T-helper 2 cell treated with Interferon-gamma antibody and Interleukin-4, amounts not matched to agents 5 μg/mL and 100 μg/mL, for 36 hours (primary cell): ENCODE data around the gene HSPA12A.

ENCODE experiments used
- DNase-seq: peaks from one replicate; pipeline ENCODE4 v3.0.0; 2021; ENCODE audit warnings: low spot score
- H3K27ac Mint-ChIP-seq: one replicate; pipeline ENCODE4 v1.8.0; 2021; ENCODE audit warnings: mild to moderate bottlenecking, mixed read lengths
- H3K27me3 Mint-ChIP-seq: one replicate; pipeline ENCODE4 v1.8.0; 2021; ENCODE audit warnings: low read depth, mixed read lengths
- H3K36me3 Mint-ChIP-seq: one replicate; pipeline ENCODE4 v1.8.0; 2021; ENCODE audit warnings: low read depth, mixed read lengths
- H3K4me1 Mint-ChIP-seq: one replicate; pipeline ENCODE4 v1.8.0; 2021; ENCODE audit warnings: low read depth, mixed read lengths
- H3K4me3 Mint-ChIP-seq: one replicate; pipeline ENCODE4 v1.8.0; 2022; ENCODE audit warnings: mild to moderate bottlenecking, moderate library complexity, mixed read lengths
- H3K9me3 Mint-ChIP-seq: one replicate; pipeline ENCODE4 v1.8.0; 2021; ENCODE audit warnings: mixed read lengths

The HSPA12A gene

DNA sequence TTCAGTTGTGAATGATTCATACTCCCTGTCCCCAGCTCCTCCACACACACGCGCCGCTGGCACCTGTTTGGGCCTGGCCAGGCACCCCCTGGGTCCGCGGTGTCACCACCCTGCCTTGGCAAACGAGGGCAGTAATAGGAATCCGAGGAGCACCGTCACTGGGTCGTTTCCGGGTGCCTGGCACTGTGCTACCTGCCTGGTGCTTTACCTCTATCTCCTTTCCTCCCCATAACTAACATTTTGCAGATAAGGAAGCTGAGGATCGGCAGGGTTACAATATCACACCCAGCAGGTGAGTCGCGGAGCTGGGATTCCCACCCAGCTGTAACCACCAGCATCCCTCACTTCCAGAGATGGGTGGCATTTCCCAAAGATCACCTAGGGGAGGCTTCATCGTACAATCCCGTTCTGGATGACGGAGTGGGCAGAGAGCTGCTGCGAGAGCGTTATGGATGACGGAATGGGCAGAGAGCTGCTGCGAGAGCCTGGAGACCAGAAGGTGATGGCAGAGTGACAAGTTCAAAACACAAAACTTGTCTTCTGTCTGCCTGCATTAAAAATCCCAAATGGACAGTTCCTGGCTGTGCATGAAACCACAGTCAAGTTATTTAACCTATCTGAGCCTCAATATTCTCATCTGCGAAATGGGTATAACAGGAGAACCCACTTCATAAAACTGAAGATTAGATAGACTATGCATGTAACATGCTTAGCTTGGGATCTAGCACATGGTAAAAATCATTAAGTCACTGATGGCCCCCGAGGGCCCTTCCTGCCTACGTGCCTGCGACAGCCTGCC, 1.1 kb upstream of the HSPA12A start:
- no peak for DNase-seq
- peaks cover 49% of the 10 kb centered on the region for H3K27me3 Mint-ChIP-seq
- no peaks in the 10 kb centered on the region for H3K9me3 Mint-ChIP-seq
- peak overlapping the region; percentile 65 for H3K4me3 Mint-ChIP-seq
- no peak overlapping the region for H3K27ac Mint-ChIP-seq
- peaks cover 2% of the 10 kb centered on the region for H3K4me1 Mint-ChIP-seq
- no peaks in the 10 kb centered on the region for H3K36me3 Mint-ChIP-seq

DNA sequence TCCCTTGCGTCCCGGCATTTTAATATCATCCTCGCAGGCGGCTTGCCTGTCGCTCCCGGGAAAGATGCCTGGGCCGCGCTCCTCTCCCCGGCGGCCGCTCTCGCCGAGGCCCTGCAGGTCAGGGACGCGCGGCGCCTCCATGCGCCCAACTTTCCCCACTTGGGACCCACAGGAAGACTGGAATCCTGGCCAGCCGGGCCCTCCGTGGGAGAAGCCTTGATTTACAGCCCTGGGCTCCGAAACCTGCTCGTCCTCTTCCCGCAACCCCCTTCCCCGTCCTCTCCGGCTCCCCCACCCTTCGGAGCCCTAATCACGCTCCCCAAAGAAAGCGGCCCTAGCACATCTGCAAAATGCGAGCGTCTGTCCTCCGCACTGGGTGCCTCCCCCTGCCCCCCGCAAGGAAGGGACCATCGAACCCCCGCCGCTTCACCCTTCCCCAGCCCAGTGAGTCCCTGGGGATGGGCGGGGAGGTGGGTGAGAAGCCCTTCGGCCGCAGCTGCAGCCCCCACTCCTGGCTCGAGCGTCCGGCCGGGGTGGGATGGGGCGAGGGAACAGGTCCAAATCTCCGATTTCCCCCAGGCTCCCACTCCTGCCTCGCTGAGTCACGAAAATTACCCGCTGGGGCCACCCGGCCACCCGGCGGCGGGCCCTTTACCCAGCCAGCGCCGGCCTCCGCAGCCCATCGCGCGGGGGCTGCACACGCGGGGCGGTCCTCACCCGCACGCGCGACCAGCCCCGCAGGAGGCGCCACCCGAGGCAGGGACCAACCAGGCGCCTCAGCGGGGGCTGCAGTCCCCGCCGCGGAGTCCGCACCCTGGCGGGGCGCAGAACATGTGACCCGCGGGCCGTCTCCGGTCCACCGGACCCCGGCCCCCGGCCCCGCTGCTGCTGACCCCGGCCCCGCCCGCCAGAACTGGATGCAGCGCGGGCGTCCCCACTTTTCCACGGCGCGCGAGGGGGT, 695 bp downstream of the HSPA12A start:
- Mint-ChIP-seq H3K36me3 (no peaks in the 10 kb centered on the region), H3K27me3 (peaks cover 56% of the 10 kb centered on the region), H3K27ac (no peak overlapping the region), H3K4me1 (peaks cover 2% of the 10 kb centered on the region), H3K4me3 (peak overlapping the region; percentile 36), H3K9me3 (no peaks in the 10 kb centered on the region)
- no peak for DNase-seq

GRCh38 chr10:116740971-116741370, 1.4 kb downstream of the HSPA12A start:
- H3K36me3 Mint-ChIP-seq, result no peaks in the 10 kb centered on the region
- H3K27ac Mint-ChIP-seq, result no peak overlapping the region
- no peak overlapping the region for H3K4me3 Mint-ChIP-seq
- H3K4me1 Mint-ChIP-seq, result peaks cover 2% of the 10 kb centered on the region
- no peak for DNase-seq
- no peaks in the 10 kb centered on the region for H3K9me3 Mint-ChIP-seq
- H3K27me3 Mint-ChIP-seq, result peaks cover 56% of the 10 kb centered on the region

GRCh38 chr10:116738339-116738738, 4.0 kb downstream of the HSPA12A start:
- Mint-ChIP-seq H3K27me3 (peaks cover 33% of the 10 kb centered on the region), H3K4me3 (no peak overlapping the region), H3K27ac (no peak overlapping the region), H3K4me1 (no peaks in the 10 kb centered on the region), H3K9me3 (no peaks in the 10 kb centered on the region), H3K36me3 (no peaks in the 10 kb centered on the region)
- DNase-seq, result no peak

- H3K4me3 Mint-ChIP-seq, result no peak overlapping the region
- H3K36me3 Mint-ChIP-seq, result no peaks in the 10 kb centered on the region
- no peak overlapping the region for H3K27ac Mint-ChIP-seq
- peaks cover 30% of the 10 kb centered on the region for H3K27me3 Mint-ChIP-seq
- H3K9me3 Mint-ChIP-seq, result no peaks in the 10 kb centered on the region
- no peaks in the 10 kb centered on the region for H3K4me1 Mint-ChIP-seq
- no peak for DNase-seq
These were observed 4.6 kb downstream of the HSPA12A start for GRCh38 chr10:116737627-116738327.

DNA sequence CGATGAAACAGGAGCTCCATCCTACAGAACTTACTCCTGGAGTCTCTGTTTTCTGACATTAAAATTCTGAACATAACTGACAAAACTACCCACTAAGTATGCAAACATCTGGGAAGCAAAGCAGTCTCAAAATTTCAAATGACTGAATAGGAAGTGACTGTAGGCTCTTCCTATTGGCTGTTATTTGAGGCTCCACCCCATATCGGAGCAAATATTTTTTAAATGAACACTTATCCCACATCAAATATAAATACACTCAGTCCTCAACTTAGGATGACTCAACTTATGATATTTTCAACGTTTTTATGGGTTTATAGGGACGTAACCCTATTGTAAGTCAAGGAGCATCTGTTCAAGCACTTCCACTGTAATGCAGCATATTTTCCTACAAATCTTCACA, 8.8 kb downstream of the HSPA12A start:
- Mint-ChIP-seq H3K4me1 (no peaks in the 10 kb centered on the region), H3K4me3 (no peak overlapping the region), H3K27ac (no peak overlapping the region), H3K36me3 (no peaks in the 10 kb centered on the region), H3K27me3 (peaks cover 16% of the 10 kb centered on the region), H3K9me3 (no peaks in the 10 kb centered on the region)
- DNase-seq, result no peak

GRCh38 chr10:116732573-116732972, 9.8 kb downstream of the HSPA12A start:
- no peak overlapping the region for H3K4me3 Mint-ChIP-seq
- no peaks in the 10 kb centered on the region for H3K36me3 Mint-ChIP-seq
- H3K4me1 Mint-ChIP-seq, result no peaks in the 10 kb centered on the region
- H3K9me3 Mint-ChIP-seq, result no peaks in the 10 kb centered on the region
- H3K27ac Mint-ChIP-seq, result no peak overlapping the region
- no peak for DNase-seq
- peaks cover 11% of the 10 kb centered on the region for H3K27me3 Mint-ChIP-seq

DNA sequence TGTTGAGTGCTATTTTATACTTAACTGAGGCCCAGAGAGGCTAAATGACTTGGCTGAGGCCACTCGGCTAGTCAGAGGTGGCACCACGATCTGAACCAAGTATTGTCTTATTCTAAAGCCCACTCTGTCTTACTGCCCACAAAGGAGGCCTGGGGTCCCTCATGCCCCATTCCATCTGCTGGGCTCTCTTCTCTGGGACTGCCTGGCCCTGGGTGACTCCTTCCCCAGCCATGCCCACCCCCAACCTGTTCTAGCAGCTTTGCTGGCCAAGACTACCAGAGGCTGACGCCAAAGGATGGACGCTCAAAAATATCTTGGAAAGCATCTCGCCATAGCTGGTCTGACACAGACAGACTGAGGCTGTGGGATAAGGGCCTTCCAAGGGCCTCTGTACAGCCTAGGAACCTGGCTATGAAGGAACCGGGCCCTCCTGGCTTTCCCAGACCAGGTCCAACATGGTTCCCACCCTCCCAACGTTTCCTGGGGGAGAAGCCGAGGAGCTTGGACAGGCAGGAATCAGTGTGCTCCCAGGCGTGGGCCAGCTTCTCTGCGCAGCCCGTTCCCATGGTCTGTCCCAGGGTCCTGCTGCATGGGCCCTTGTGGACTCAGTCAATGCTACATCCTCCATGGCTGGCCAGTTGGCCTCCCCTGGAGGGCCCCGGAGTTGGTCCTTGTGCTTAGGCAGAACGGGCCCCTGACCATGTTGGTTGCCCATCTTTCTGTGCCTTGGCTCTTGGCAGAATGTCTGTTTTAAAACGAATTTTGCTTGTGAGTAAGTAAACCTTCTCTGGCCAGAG, 11.7 kb downstream of the HSPA12A start:
- Mint-ChIP-seq H3K36me3 (no peaks in the 10 kb centered on the region), H3K27ac (no peak overlapping the region), H3K27me3 (peaks cover 18% of the 10 kb centered on the region), H3K4me1 (no peaks in the 10 kb centered on the region), H3K4me3 (no peak overlapping the region), H3K9me3 (no peaks in the 10 kb centered on the region)
- no peak for DNase-seq

DNA sequence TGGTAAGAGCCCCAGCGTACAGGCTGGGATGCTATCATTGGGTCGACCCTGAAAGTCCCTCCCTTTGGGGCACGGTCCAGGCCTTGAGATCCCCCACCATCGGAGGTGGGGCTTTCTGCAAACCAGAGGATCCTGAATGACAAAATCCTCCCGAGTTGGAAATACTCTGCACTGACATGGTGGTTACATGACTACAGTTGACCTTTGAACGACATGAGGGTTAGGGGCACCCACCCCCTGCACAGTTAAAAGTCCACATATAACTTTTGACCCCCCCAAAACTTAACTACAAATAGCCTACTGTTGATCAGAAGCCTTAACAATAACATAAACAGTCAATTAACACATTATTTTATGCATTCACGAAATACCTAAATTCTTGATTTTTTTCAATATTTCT, 13.1 kb downstream of the HSPA12A start:
- H3K36me3 Mint-ChIP-seq, result no peaks in the 10 kb centered on the region
- H3K27ac Mint-ChIP-seq, result no peak overlapping the region
- peaks cover 10% of the 10 kb centered on the region for H3K4me1 Mint-ChIP-seq
- peaks cover 24% of the 10 kb centered on the region for H3K27me3 Mint-ChIP-seq
- no peak for DNase-seq
- H3K4me3 Mint-ChIP-seq, result no peak overlapping the region
- no peaks in the 10 kb centered on the region for H3K9me3 Mint-ChIP-seq

- H3K36me3 Mint-ChIP-seq, result no peaks in the 10 kb centered on the region
- DNase-seq, result no peak
- H3K27me3 Mint-ChIP-seq, result peaks cover 24% of the 10 kb centered on the region
- H3K4me1 Mint-ChIP-seq, result peaks cover 14% of the 10 kb centered on the region
- no peaks in the 10 kb centered on the region for H3K9me3 Mint-ChIP-seq
- no peak overlapping the region for H3K27ac Mint-ChIP-seq
- H3K4me3 Mint-ChIP-seq, result no peak overlapping the region
These were observed 13.8 kb downstream of the HSPA12A start for GRCh38 chr10:116728526-116729096.

DNA sequence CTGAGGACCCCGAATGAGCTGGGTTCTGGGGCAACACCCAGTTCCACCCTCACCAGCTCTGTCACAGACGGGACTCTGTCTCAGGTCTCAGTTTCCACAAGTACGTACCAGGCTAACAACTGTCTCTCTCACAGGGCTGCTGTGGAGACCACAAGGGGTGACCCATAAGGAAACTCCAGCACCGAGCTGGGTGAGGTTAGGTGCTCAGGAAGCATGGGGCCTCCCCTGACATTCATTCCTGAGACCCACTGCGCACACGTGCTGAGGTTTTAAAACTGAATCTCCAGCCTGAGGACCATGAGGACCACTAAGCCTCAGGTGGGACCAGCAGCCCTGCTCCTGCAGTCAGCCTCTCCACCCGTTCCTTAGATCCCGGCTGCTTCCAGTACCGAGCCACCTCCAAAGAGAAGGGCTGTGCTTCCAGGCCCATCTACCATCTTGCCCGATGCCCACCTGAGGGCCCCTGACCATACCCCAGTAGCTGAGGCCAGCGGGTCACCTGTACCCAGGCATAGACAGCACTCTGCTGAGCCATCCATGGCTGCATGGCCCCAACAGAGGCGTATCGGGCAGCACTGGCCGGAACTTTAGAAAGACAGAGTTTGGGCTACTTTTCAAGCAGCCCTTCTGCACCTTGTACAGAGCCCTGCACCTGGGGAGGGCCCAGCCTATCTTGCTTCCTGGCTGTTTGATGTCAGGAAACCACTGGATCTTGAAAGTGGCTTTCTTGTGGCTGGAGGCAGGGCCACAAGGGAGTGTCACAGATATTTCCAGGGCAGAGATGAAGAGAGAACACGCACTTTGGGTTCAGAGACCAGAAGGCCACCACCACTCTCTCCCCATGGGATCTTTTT, 18.7 kb downstream of the HSPA12A start:
- H3K4me3 Mint-ChIP-seq, result peak overlapping the region; percentile 19
- H3K27ac Mint-ChIP-seq, result no peak overlapping the region
- no peaks in the 10 kb centered on the region for H3K36me3 Mint-ChIP-seq
- no peaks in the 10 kb centered on the region for H3K9me3 Mint-ChIP-seq
- peaks cover 23% of the 10 kb centered on the region for H3K4me1 Mint-ChIP-seq
- no peak for DNase-seq
- H3K27me3 Mint-ChIP-seq, result peaks cover 39% of the 10 kb centered on the region

- no peaks in the 10 kb centered on the region for H3K9me3 Mint-ChIP-seq
- no peak overlapping the region for H3K4me3 Mint-ChIP-seq
- H3K36me3 Mint-ChIP-seq, result no peaks in the 10 kb centered on the region
- no peak overlapping the region for H3K27ac Mint-ChIP-seq
- H3K4me1 Mint-ChIP-seq, result peaks cover 23% of the 10 kb centered on the region
- peaks cover 42% of the 10 kb centered on the region for H3K27me3 Mint-ChIP-seq
- no peak for DNase-seq
These were observed 19.5 kb downstream of the HSPA12A start for GRCh38 chr10:116722736-116723427.
